NB4 (cell line): ENCODE results near the gene CPA3.

Source experiments
- DNase-seq: peaks from one replicate; pipeline ENCODE4 v3.0.0; 2010; ENCODE audit warnings: low read depth
- H3K4me3 ChIP-seq: one replicate; pipeline ENCODE4 v1.5.1; 2011; ENCODE audit warnings: mild to moderate bottlenecking, low read depth, low read length, moderate library complexity
- MYC ChIP-seq: IDR thresholded peaks from 2 replicates; pipeline ENCODE4 v1.6.1; 2011; ENCODE audit warnings: low read depth, low read length
- POLR2A ChIP-seq: IDR thresholded peaks from 2 replicates; pipeline ENCODE4 v1.6.1; 2011; ENCODE audit warnings: mild to moderate bottlenecking; ENCODE audit not compliant: insufficient read length; ENCODE audit errors: extremely low read depth
- TF ChIP-seq, protein P1 (sequence below): IDR thresholded peaks from one replicate; pipeline ENCODE4 v1.5.1; 2012; ENCODE audit warnings: low read depth, low read length
- TF ChIP-seq, protein P2 (sequence below): IDR thresholded peaks from 2 replicates; pipeline ENCODE4 v1.6.1; 2011; ENCODE audit warnings: low read depth, low read length

CPA3 gene

DNA sequence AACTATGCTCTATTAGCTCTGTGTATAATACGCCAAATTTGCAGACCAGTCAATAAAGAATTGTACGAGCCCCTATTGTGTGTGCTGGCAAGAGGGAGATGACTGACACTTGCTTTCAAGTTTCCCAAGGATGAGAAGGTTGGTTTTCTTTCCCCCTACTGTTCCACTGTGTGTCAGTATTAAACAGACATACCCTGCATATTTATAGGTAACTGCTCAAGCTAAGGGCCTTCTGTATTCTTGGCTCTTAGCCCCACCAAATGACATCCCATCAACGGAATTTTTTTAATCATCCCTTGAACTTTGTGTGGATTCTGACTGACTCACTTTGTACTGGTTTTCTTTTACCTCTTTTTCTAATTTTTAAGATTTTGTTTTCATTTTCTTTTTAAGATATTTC, 65.7 kb downstream of the CPA3 start:
- no peak overlapping the region for H3K4me3 ChIP-seq
- TF ChIP-seq MYC: no peak
- TF ChIP-seq, protein P1, sequence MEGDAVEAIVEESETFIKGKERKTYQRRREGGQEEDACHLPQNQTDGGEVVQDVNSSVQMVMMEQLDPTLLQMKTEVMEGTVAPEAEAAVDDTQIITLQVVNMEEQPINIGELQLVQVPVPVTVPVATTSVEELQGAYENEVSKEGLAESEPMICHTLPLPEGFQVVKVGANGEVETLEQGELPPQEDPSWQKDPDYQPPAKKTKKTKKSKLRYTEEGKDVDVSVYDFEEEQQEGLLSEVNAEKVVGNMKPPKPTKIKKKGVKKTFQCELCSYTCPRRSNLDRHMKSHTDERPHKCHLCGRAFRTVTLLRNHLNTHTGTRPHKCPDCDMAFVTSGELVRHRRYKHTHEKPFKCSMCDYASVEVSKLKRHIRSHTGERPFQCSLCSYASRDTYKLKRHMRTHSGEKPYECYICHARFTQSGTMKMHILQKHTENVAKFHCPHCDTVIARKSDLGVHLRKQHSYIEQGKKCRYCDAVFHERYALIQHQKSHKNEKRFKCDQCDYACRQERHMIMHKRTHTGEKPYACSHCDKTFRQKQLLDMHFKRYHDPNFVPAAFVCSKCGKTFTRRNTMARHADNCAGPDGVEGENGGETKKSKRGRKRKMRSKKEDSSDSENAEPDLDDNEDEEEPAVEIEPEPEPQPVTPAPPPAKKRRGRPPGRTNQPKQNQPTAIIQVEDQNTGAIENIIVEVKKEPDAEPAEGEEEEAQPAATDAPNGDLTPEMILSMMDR: no peak
- TF ChIP-seq, protein P2, sequence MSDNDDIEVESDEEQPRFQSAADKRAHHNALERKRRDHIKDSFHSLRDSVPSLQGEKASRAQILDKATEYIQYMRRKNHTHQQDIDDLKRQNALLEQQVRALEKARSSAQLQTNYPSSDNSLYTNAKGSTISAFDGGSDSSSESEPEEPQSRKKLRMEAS: no peak
- no peak for TF ChIP-seq POLR2A
- DNase-seq: no peak

DNA sequence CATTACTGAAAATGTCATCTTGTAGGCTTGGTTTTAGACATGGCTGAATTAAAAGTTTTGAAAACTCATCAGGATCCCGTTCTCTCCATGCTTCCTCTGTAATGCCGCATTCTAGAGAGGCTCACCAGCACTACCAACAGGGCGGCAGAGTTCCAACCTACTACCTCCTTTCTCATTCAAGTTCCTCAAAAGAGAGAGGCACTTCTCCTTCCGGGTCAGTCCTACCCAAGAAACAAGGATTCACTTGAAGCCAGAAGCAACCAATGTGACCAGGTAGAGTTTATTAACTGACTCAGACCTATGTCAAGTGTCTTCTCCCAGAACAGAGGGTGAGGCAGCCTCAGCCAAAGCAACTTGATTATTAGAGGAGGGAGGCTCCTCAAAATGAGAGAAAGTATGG, 66.5 kb downstream of the CPA3 start:
- DNase-seq: peak; percentile 15
- TF ChIP-seq, protein P2: no peak
- TF ChIP-seq, protein P1: no peak
- no peak for TF ChIP-seq MYC
- no peak for TF ChIP-seq POLR2A
- H3K4me3 ChIP-seq: no peak overlapping the region

DNA sequence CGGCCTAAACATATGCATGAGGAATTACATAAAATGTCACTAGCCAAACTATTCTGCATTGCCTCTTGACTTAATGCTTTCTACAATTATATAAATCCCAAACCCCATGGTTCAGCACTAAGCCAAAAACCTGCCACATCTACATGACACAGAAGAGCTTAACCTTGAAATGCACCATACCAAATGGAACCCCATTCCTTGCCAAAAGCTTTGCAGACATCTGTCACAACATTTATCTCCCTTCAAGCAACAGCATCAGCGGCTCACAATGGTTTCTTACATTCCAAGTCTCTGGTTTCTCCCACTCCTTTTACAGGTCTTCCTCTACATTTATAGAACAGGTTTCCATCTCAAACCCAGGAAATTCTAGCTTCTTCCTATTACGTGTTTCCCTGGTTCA, 67.9 kb downstream of the CPA3 start:
- no peak for TF ChIP-seq MYC
- TF ChIP-seq, protein P2: no peak
- no peak for TF ChIP-seq POLR2A
- TF ChIP-seq, protein P1: no peak
- H3K4me3 ChIP-seq: no peak overlapping the region
- DNase-seq: no peak

DNA sequence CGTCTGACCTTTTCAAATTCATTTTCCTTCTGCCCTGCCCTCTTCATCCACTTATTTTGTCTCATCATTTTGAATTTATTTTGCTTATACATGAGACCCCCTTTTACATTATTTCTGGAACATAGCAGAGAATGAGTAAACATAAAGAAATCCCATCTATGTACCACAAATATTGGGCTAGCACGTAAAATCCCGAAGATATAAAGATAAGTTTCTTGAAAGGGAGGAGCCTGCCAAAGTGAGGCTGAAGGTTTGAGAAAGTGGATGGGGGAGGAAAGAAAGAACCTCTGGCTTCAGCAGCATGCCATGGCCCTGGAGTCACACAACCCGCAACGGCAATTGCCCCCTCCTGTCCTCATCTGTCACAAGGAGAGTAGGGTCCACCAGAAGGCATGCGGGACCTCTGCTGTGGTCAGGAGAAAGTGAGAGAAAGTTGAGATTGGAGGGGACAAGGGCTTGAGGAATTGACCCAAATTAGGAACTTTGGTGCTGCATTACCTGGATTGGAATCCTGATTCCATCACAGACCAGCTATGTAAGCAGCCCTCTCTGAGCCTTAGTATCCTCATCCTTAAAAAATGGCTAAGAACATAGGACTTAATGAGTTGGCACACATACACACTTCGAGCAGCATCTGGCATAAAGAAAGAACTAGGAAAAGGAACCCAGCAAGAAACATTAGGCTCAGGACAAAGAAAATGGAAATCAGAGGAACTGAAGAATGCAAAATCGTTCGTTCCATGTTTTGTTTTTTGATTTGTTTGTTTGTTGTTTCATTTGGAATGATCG, 72.6 kb downstream of the CPA3 start:
- DNase-seq: no peak
- H3K4me3 ChIP-seq: no peak overlapping the region
- TF ChIP-seq, protein P1: no peak
- TF ChIP-seq MYC (no peak), POLR2A (no peak)
- TF ChIP-seq, protein P2: no peak

DNA sequence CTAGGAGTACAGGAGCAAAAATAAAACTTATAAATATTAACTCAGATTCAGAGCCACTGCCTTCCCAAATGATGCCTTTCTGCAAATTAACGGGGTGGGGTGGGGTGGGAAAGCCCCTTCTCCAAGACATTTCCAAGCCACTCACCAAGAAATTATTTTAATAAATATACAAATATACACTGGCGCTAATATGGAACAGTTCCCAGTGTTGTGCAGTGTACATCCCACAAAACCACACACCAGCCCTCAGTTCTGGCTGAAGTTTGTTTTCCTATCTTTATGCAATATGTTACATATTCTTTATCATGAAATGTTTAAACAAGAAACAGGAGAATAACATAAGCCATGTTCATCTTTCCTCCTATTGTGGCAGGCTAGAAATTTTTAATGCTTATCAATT, 73.2 kb downstream of the CPA3 start:
- DNase-seq: no peak
- TF ChIP-seq, protein P1: no peak
- TF ChIP-seq MYC (no peak), POLR2A (no peak)
- TF ChIP-seq, protein P2: no peak
- no peak overlapping the region for H3K4me3 ChIP-seq
